Osteocyte (in vitro differentiated cells): ENCODE results near the gene ADD2. TPM values are rescaled to one million over a fixed set of nuclear protein-coding genes. Genes with fewer than 3 reads are reported as not detected.

Source experiments
- DNase-seq: peaks from one replicate; pipeline ENCODE4 v3.0.0; 2021; ENCODE audit warnings: mixed read lengths; ENCODE audit not compliant: unreplicated experiment; ENCODE audit errors: extremely low spot score
- H3K27ac Mint-ChIP-seq: one replicate; pipeline ENCODE4 v1.8.0; 2021; ENCODE audit warnings: mild to moderate bottlenecking, mixed read lengths; ENCODE audit not compliant: unreplicated experiment
- H3K27me3 Mint-ChIP-seq: one replicate; pipeline ENCODE4 v1.8.0; 2021; ENCODE audit warnings: mixed read lengths; ENCODE audit not compliant: unreplicated experiment
- H3K36me3 Mint-ChIP-seq: one replicate; pipeline ENCODE4 v1.8.0; 2021; ENCODE audit warnings: mixed read lengths; ENCODE audit not compliant: unreplicated experiment
- H3K4me1 Mint-ChIP-seq: one replicate; pipeline ENCODE4 v1.8.0; 2021; ENCODE audit warnings: mixed read lengths; ENCODE audit not compliant: unreplicated experiment
- H3K4me3 Mint-ChIP-seq: one replicate; pipeline ENCODE4 v1.8.0; 2021; ENCODE audit warnings: mild to moderate bottlenecking, moderate library complexity, mixed read lengths; ENCODE audit not compliant: unreplicated experiment
- H3K9me3 Mint-ChIP-seq: one replicate; pipeline ENCODE4 v1.8.0; 2021; ENCODE audit warnings: mixed read lengths; ENCODE audit not compliant: unreplicated experiment
- total RNA-seq: library from RNA; stranded (reverse); gene quantifications from 2 replicates; pipeline ENCODE4 v1.2.1, GENCODE V29; 2021
- TF ChIP-seq, protein P1 (sequence below): fragments of 200-600 bp; sonication (generic); IDR thresholded peaks from 2 replicates; pipeline ENCODE4 v1.5.0; 2021; ENCODE audit warnings: antibody characterized with exemption, mild to moderate bottlenecking, moderate library complexity

ADD2 gene
- total RNA-seq, 1 donor from 2014 or later = not detected

- Mint-ChIP-seq H3K36me3 (no peaks in the 10 kb centered on the region), H3K4me3 (no peak overlapping the region), H3K27ac (no peak overlapping the region), H3K27me3 (peaks cover 3% of the 10 kb centered on the region), H3K9me3 (no peaks in the 10 kb centered on the region), H3K4me1 (no peaks in the 10 kb centered on the region)
- TF ChIP-seq, protein P1, sequence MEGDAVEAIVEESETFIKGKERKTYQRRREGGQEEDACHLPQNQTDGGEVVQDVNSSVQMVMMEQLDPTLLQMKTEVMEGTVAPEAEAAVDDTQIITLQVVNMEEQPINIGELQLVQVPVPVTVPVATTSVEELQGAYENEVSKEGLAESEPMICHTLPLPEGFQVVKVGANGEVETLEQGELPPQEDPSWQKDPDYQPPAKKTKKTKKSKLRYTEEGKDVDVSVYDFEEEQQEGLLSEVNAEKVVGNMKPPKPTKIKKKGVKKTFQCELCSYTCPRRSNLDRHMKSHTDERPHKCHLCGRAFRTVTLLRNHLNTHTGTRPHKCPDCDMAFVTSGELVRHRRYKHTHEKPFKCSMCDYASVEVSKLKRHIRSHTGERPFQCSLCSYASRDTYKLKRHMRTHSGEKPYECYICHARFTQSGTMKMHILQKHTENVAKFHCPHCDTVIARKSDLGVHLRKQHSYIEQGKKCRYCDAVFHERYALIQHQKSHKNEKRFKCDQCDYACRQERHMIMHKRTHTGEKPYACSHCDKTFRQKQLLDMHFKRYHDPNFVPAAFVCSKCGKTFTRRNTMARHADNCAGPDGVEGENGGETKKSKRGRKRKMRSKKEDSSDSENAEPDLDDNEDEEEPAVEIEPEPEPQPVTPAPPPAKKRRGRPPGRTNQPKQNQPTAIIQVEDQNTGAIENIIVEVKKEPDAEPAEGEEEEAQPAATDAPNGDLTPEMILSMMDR = no peak
- DNase-seq = peak; percentile 57
Measured at GRCh38 chr2:70715071-70715985, 52.7 kb downstream of the ADD2 start.

DNA sequence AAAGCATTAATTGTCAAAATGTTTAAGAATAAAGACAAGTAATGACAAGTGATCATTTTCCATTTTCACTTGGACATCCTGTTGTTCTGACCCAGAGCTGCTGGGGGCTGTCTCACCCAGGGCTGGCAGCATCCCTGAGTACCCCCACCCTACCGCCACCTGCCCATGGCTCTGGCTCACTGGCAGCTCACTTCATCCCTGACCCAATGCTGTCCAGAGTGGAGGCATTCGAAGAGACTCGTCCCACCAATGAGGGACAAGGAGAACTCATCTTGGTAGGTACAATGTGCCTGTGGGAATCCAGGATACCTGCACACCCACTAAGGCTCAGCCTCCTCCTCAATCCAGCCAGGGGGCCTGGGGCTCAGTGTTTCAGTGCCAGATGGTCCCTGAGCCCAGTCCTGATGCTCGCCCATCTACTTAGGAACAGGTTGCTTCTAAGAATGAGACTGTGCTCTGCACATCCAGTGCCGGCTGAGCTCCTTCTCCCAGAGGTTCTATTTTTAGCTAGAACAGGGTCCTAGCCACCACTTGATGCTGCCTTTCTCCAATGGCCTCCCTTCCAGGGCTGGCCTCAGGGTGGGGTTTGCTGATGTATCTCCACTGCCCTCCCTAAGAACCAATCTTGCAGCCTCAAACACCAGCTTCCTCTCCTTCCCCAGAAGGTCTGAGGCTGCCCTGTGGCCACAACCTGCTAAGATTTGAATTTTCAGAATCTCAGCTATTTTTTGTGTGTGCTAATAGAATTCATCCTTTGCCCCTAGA, 53.7 kb downstream of the ADD2 start:
- H3K4me1 Mint-ChIP-seq = no peaks in the 10 kb centered on the region
- H3K36me3 Mint-ChIP-seq = no peaks in the 10 kb centered on the region
- H3K27ac Mint-ChIP-seq = no peak overlapping the region
- no peak for DNase-seq
- H3K27me3 Mint-ChIP-seq = peaks cover 3% of the 10 kb centered on the region
- no peak overlapping the region for H3K4me3 Mint-ChIP-seq
- no peaks in the 10 kb centered on the region for H3K9me3 Mint-ChIP-seq
- TF ChIP-seq, protein P1 = no peak

GRCh38 chr2:70712916-70713315, 55.1 kb downstream of the ADD2 start:
- H3K4me3 Mint-ChIP-seq = no peak overlapping the region
- no peaks in the 10 kb centered on the region for H3K4me1 Mint-ChIP-seq
- H3K27me3 Mint-ChIP-seq = peaks cover 3% of the 10 kb centered on the region
- H3K9me3 Mint-ChIP-seq = no peaks in the 10 kb centered on the region
- TF ChIP-seq, protein P1 = no peak
- no peak for DNase-seq
- H3K36me3 Mint-ChIP-seq = no peaks in the 10 kb centered on the region
- H3K27ac Mint-ChIP-seq = no peak overlapping the region

DNA sequence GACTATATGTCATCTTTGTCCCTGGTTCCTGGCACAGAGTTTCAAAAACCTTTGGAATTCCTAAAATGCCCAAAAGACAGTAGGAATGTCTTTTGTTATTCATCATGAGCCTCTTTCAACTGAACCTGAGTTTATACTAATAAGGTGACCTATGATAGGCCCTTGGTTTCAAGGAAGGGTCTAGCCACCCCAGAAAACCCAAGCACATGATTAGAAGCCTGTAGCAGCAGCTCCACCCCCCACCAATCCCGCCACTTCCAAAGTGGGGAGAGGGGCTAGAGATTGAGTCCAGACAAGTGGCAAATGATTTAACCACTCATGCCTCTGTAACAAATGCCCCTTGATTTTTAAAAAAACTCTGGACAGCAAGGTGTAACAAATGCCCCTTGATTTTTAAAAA, 56.8 kb downstream of the ADD2 start:
- no peak for DNase-seq
- no peaks in the 10 kb centered on the region for H3K9me3 Mint-ChIP-seq
- H3K4me3 Mint-ChIP-seq = no peak overlapping the region
- H3K36me3 Mint-ChIP-seq = no peaks in the 10 kb centered on the region
- TF ChIP-seq, protein P1 = no peak
- no peak overlapping the region for H3K27ac Mint-ChIP-seq
- peaks cover 3% of the 10 kb centered on the region for H3K27me3 Mint-ChIP-seq
- no peaks in the 10 kb centered on the region for H3K4me1 Mint-ChIP-seq
